ENCODE results near the gene AUTS2. TPM values are rescaled to one million over a fixed set of nuclear protein-coding genes. Genes with fewer than 3 reads are reported as not detected.

The AUTS2 gene
- total and polyA plus RNA-seq, 10 of the 15 experiments (the other 5 are each of a cell fraction or from before 2014, with no cell fraction given) = 6.4 to 55.6 (median 21.6) TPM

DNA sequence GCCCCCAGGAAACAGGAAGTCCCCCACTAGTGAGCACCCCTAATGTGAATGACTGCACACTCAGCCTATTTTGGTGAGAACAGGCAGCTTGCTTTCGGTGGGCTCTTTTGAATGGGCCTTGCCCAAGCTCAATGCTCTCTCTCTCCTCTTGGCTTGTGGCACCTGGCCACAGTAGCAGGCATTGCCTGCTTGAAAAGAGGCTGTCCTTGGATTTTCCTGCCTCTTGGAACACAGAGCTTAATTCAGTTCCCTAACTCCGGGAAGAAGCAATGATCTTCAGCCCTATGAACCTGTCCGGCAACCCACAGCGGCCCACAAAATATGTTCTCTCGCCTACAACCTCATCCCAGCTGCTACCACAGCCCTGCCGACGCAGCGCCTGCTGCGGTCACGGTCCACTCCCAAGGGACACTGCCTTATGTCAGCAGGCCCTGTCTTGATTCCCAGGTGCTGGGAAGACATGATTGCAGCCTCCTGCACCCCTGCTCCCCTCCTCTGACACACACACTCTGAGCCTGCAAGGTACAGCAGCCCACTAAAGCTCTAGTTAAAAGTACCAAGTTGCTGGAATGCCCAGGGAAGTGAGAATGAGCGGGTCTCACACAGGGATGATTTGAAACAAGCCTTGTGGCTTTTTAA, 818.2 kb downstream of the AUTS2 start:
- ChIA-PET CTCF (interaction anchor here (0.6 to 1.4 kb wide), 3 partner anchors 9 to 24 kb away, joined by 3 to 4 read pairs (median 3); no protein-coding TSS in a partner anchor), POLR2A (interaction anchor here (1.0 kb wide), 1 partner anchor 10 kb away, joined by 3 read pairs; no protein-coding TSS in a partner anchor), RAD21 (ENCODE audit: unreplicated experiment) (interaction anchor here (0.7 to 0.8 kb wide), 2 partner anchors 282 to 510 kb away, joined by 3 to 4 read pairs; no protein-coding TSS in a partner anchor), SMC1A (ENCODE audit: uncharacterized antibody, unreplicated experiment) (interaction anchor here (1.0 to 3.2 kb wide), 3 partner anchors 10 to 280 kb away, joined by 3 to 10 read pairs (median 4); no protein-coding TSS in a partner anchor)
- Histone ChIP-seq H3K4me2 (ENCODE audit: control insufficient read depth, insufficient read depth) (peak overlapping the region; percentile 47), H4K20me1 (ENCODE audit: control insufficient read depth, insufficient read depth) (no peaks in the 10 kb centered on the region), H3K36me3 (ENCODE audit: control insufficient read depth in 2 of 2, insufficient read depth in 2 of 2, low read length in 1 of 2) (peaks cover 0 to 2% of the 10 kb centered on the region in 2 experiments; a peak in 2 of 4 replicates), H3K27ac (ENCODE audit: control insufficient read depth, insufficient read depth) (peak overlapping the region; percentile 50), H3K9me3 (replicated peaks; ENCODE audit: control insufficient read depth, insufficient read depth, low read length) (no peaks in the 10 kb centered on the region), H3K79me2 (ENCODE audit: control insufficient read depth, insufficient read depth, low read length) (no peaks in the 10 kb centered on the region), H3K4me1 (ENCODE audit: control insufficient read depth, insufficient read depth, low read length) (peaks cover 14% of the 10 kb centered on the region), H3K9ac (ENCODE audit: control insufficient read depth, insufficient read depth, low read length) (no peak overlapping the region), H3K27me3 (replicated peaks in 1 of 2; ENCODE audit: control insufficient read depth in 2 of 2, insufficient read depth in 2 of 2, low read length in 1 of 2) (no peaks in the 10 kb centered on the region), H3K4me3 (no peak overlapping the region), H2AFZ (ENCODE audit: control insufficient read depth, low read depth, low read length) (peak overlapping the region; percentile 38)
- BruUV-seq (replicated peaks) = no TSS peak
- intact Hi-C loops (cut with micrococcal nuclease; ENCODE audit: unreplicated experiment) = no loop called here
- ATAC-seq (peak; percentile 48), DNase-seq (ENCODE audit: low read depth, low spot score) (no peak), FAIRE-seq (peak; percentile 13)
- 31% methylated on average over 11 of the region's 11 CpGs for WGBS (ENCODE audit: insufficient coverage, insufficient replicate concordance, low lambda C conversion rate, missing lambda C conversion rate)
- TF ChIP-seq IKZF2 (IDR thresholded peaks at IDR 0.05) (peak; percentile 42 to 45; a peak in 2 of 4 replicates), SPI1 (IDR thresholded peaks at IDR 0.05; ENCODE audit: borderline replicate concordance, insufficient read depth, low read depth, low read length) (peak; percentile 13; the same call in 1 of the 2 replicates), RUNX3 (IDR thresholded peaks at IDR 0.05; ENCODE audit: low read length) (peak; percentile 89), EP300 (IDR thresholded peaks at IDR 0.05; ENCODE audit: borderline replicate concordance in 1 of 2, control insufficient read depth in 1 of 2, low read depth in 2 of 2, low read length in 2 of 2) (0 out of 4 replicates have a peak, but pooled peaks of 1 of the 2 experiments have one; percentile 11), MEF2B (IDR thresholded peaks at IDR 0.05; ENCODE audit: partially characterized antibody, poor library complexity, severe bottlenecking) (peak; percentile 74), EED (IDR thresholded peaks at IDR 0.05; ENCODE audit: low read depth) (peak; percentile 82), PAX5 (IDR thresholded peaks at IDR 0.05; ENCODE audit: borderline replicate concordance, low read depth, low read length) (peak; percentile 7; the same call in 1 of the 2 replicates), TCF3 (IDR thresholded peaks at IDR 0.05; ENCODE audit: borderline replicate concordance, insufficient read depth, low read depth, low read length) (peak; percentile 56; the same call in 1 of the 2 replicates), SMC3 (IDR thresholded peaks at IDR 0.05; ENCODE audit: borderline replicate concordance, low read length) (no peak), CBFB (IDR thresholded peaks at IDR 0.05; ENCODE audit: low read depth) (peak; percentile 80), TCF12 (IDR thresholded peaks at IDR 0.05; ENCODE audit: low read depth, low read length) (peak; percentile 65; the same call in 1 of the 2 replicates), TBL1XR1 (IDR thresholded peaks at IDR 0.05; ENCODE audit: low read depth, low read length) (no peak), BHLHE40 (IDR thresholded peaks at IDR 0.05; ENCODE audit: borderline replicate concordance in 1 of 2, low read depth in 2 of 2, low read length in 1 of 2) (peak in 1 of 2 experiments; percentile 24; a peak in 1 of 4 replicates), ATF2 (IDR thresholded peaks at IDR 0.05; ENCODE audit: low read length) (no peak), CREB1 (IDR thresholded peaks at IDR 0.05; ENCODE audit: low read depth) (no peak), IKZF1 (conservative IDR thresholded peaks at IDR 0.05) (0 out of 2 replicates have a peak, but pooled peaks have one; percentile 40), ZNF384 (IDR thresholded peaks at IDR 0.05; ENCODE audit: borderline replicate concordance, low read depth, low read length) (no peak)
- in situ Hi-C loops (cut with MboI) = no loop called here

Measured in GM12878 (cell line).